Measurements from ENCODE around the gene BCOR.

GRCh38 chrX:40108162-40108958, 10.6 kb upstream of the BCOR start:
- TF ChIP-seq, protein P1, sequence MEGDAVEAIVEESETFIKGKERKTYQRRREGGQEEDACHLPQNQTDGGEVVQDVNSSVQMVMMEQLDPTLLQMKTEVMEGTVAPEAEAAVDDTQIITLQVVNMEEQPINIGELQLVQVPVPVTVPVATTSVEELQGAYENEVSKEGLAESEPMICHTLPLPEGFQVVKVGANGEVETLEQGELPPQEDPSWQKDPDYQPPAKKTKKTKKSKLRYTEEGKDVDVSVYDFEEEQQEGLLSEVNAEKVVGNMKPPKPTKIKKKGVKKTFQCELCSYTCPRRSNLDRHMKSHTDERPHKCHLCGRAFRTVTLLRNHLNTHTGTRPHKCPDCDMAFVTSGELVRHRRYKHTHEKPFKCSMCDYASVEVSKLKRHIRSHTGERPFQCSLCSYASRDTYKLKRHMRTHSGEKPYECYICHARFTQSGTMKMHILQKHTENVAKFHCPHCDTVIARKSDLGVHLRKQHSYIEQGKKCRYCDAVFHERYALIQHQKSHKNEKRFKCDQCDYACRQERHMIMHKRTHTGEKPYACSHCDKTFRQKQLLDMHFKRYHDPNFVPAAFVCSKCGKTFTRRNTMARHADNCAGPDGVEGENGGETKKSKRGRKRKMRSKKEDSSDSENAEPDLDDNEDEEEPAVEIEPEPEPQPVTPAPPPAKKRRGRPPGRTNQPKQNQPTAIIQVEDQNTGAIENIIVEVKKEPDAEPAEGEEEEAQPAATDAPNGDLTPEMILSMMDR (conservative IDR thresholded peaks at IDR 0.05; ENCODE audit: low read length), result no peak
- no peak for TF ChIP-seq EZH2phosphoT487 (IDR thresholded peaks at IDR 0.05; ENCODE audit: borderline replicate concordance)
